ENCODE measurements around the gene AHNAK2.
A peak's percentile ranks its signal among the peaks of the same experiment; 100 is the strongest.
"Not testable (repeated sequence)": the region's sequence is repeated elsewhere in the genome, so short reads cannot be mapped to it uniquely, and the experiment has no call there.

Gene AHNAK2

DNA sequence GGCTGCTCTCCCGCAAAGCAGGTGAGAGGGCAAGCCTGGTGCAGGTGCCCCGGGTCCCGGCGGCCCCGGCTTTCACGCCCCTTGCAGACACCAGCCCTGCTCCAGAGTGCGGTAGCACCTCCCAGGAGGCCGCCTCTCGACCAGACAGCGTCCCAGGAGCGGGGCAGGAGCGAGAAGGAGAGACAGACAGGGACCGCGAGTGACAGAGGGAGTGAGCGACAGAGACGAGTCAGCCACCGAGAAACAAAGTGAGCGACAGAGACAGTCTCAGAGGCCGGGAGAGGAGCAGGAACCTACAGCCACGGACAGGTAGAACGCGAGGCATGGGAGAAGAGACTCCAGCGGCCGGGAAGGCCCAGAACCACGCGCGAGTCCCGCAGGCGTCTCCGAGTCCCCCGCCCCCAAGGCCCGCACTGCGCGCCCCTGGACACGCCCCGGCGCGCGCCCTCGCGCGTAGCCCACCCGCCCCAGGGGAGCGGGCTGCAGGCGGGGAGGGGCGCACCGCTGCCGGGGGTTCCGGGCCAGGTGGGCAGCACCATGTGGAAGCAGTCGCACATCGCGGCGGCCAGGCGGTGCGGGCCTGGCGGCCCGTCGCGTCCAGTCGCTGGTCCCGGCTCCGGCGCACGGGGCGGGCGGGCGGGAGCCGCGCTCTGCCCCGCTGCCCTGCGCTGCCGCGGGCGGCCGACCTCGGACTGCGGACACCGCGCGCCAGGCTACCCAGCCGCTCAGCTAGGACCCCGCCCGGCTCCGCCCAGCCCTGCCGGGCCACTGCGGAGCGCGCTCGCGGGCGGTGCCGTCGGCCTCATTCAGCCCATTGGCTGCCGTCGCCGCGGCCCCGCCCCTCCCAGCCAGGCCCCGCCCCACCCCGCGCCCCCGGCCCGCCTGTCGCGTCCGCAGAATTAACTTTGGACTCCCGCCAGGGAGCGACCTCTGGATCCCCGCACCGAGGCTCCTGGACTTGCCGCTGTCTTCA lies at the start of gene AHNAK2:
Gene AHNAK2 (minus strand): TSS at position 694 of the 973 bp plus-strand sequence. CDS start 137 bp downstream, at position 557.
- H3K36me3 ChIP-seq (ENCODE audit: control insufficient read depth, insufficient read depth, low read length) = no peaks in the 10 kb centered on the region
- H3K4me3 ChIP-seq (ENCODE audit: low read depth, low read length) = peak within 1 kb of the TSS; percentile 71
- peaks cover 31% of the 10 kb centered on the region; the same call in 1 of the 2 replicates for H3K4me1 ChIP-seq (ENCODE audit: control insufficient read depth, insufficient read depth, low read length)
- no peaks in the 10 kb centered on the region for H3K9me3 ChIP-seq (ENCODE audit: control insufficient read depth, insufficient read depth, low read depth, low read length)
- peaks cover 45% of the 10 kb centered on the region for H3K27me3 ChIP-seq (ENCODE audit: control insufficient read depth, insufficient read depth, low read length)
- peak within 1 kb of the TSS; percentile 21 for H3K9ac ChIP-seq (ENCODE audit: low read length)
- no peak within 1 kb of the TSS for H3K27ac ChIP-seq (ENCODE audit: low read depth, low read length)

DNA sequence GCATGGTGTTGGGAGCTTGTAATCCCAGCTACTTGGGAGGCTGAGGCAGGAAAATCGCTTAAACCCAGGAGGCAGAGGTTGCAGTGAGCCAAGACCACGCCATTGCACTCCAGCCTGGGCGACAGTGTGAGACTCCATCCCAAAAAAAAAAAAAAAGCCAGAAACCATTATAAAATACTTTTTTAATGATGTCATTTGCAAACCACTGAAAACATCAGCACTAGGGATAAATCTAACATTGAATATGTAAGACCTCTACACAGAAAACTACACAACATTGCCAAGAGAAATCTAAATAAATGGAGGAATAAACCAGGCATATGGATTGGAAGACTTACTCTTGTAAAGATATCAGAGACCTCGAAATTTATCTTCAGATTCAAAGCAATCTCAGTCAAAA lies 49.5 kb upstream of the AHNAK2 start:
- H3K4me3 ChIP-seq (ENCODE audit: low read depth, low read length); H3K9ac ChIP-seq (ENCODE audit: low read length); H3K27me3 ChIP-seq (ENCODE audit: control insufficient read depth, insufficient read depth, low read length); H3K4me1 ChIP-seq (ENCODE audit: control insufficient read depth, insufficient read depth, low read length); H3K9me3 ChIP-seq (ENCODE audit: control insufficient read depth, insufficient read depth, low read depth, low read length); H3K27ac ChIP-seq (ENCODE audit: low read depth, low read length); H3K36me3 ChIP-seq (ENCODE audit: control insufficient read depth, insufficient read depth, low read length): not testable (repeated sequence)

DNA sequence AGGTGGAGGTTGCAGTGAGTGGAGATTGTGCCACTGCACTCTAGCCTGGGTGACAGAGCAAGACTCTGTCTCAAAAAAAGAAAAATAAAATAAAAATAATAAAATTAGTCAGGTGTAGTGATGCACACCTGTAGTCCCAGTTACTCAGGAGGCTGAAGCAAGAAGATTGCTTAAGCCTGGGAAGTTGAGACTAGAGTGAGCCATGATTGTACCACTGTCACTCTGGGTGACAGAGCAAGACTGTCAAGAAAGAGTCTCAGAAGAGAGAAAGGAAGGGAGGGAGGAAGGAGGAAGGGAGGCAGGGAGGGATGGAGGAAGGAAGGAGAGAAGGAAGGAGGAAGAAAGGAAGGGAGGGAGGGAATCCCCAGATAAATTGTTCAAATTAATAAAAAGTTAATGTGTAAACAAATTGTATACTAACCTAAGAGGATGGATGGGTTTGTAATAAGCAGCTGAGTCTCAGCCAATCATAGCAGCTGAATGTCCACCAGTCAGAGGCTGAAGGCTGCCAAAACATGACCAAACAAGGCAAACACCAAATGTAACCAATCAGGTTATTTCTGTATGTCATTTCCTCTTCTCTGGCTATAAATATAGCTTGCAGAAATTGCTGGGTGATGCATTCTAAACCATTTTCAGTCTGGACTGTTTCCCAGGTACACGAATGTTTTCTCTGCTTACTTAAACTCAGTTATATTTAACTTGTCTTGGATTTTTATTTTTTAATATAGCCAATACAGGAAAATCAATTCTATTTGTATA lies 48.8 kb upstream of the AHNAK2 start:
- H3K9me3 ChIP-seq (ENCODE audit: control insufficient read depth, insufficient read depth, low read depth, low read length) = no peaks in the 10 kb centered on the region
- no peak overlapping the region for H3K27ac ChIP-seq (ENCODE audit: low read depth, low read length)

DNA sequence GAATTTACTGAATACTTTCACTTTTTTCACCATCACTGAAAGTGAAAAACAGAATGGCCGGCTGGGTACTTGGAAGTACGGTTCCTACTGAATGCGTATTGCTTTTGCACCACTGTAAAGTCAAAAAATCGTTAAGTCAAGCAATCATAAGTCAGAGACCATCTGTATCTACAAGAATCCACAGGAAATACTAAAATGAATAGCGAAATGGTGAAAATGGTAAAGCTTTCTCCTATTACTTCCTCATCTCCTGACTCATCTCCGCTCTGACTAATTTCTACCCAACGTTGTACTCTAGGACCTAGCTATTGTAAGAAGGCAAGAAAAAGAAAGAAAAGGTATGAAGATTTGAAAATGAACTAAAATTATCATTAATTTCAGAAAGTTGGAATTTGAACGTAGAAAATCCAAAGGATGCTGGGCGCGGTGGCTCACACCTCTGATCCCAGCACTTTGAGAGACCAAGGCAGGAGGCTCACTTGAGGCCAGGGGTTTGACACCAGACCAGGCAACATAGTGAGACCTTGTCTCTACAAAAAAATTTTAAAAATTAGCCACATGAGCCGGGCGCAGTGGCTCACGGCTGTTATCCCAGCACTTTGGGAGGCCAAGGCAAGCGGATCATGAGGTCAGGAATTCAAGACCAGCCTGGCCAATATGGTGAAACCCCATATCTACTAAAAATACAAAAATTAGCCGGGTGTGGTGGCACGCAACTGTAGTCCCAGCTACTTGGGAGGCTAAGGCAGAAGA lies 48.0 kb upstream of the AHNAK2 start:
- Histone ChIP-seq H3K27me3 (ENCODE audit: control insufficient read depth, insufficient read depth, low read length) (0 out of 2 replicates have a peak, but pooled peaks cover 5% of the 10 kb centered on the region), H3K36me3 (ENCODE audit: control insufficient read depth, insufficient read depth, low read length) (no peaks in the 10 kb centered on the region), H3K9me3 (ENCODE audit: control insufficient read depth, insufficient read depth, low read depth, low read length) (no peaks in the 10 kb centered on the region), H3K9ac (ENCODE audit: low read length) (no peak overlapping the region), H3K4me1 (ENCODE audit: control insufficient read depth, insufficient read depth, low read length) (no peaks in the 10 kb centered on the region), H3K4me3 (ENCODE audit: low read depth, low read length) (no peak overlapping the region), H3K27ac (ENCODE audit: low read depth, low read length) (no peak overlapping the region)

More for the DNA sequence above, 48.8 kb upstream of the AHNAK2 start:
- Histone ChIP-seq H3K4me1 (ENCODE audit: control insufficient read depth, insufficient read depth, low read length) (no peaks in the 10 kb centered on the region), H3K9ac (ENCODE audit: low read length) (no peak overlapping the region), H3K4me3 (ENCODE audit: low read depth, low read length) (no peak overlapping the region), H3K27me3 (ENCODE audit: control insufficient read depth, insufficient read depth, low read length) (0 out of 2 replicates have a peak, but pooled peaks cover 5% of the 10 kb centered on the region), H3K36me3 (ENCODE audit: control insufficient read depth, insufficient read depth, low read length) (no peaks in the 10 kb centered on the region)

DNA sequence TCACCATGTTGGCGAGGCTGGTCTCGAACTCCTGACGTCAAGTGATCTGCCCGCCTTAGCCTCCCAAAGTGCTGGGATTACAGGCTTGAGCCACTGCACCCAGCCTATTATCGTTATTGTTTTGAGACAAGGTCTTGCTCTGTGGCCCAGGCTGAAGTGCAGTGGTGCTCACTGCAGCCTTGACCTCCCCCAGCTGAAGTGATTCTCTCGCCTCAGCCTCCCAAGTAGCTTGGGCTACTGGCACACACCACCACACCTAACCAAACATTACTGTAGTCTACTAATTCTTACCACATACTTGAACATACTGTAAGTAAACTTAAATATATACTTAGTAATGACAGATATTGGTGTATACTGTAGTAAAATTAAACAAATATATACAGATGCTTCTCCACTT lies 47.3 kb upstream of the AHNAK2 start:
- H3K4me3 ChIP-seq (ENCODE audit: low read depth, low read length) = no peak overlapping the region
- no peaks in the 10 kb centered on the region for H3K9me3 ChIP-seq (ENCODE audit: control insufficient read depth, insufficient read depth, low read depth, low read length)
- no peaks in the 10 kb centered on the region for H3K4me1 ChIP-seq (ENCODE audit: control insufficient read depth, insufficient read depth, low read length)
- 0 out of 2 replicates have a peak, but pooled peaks cover 2% of the 10 kb centered on the region for H3K27me3 ChIP-seq (ENCODE audit: control insufficient read depth, insufficient read depth, low read length)
- H3K9ac ChIP-seq (ENCODE audit: low read length) = no peak overlapping the region
- no peak overlapping the region for H3K27ac ChIP-seq (ENCODE audit: low read depth, low read length)
- H3K36me3 ChIP-seq (ENCODE audit: control insufficient read depth, insufficient read depth, low read length) = no peaks in the 10 kb centered on the region

DNA sequence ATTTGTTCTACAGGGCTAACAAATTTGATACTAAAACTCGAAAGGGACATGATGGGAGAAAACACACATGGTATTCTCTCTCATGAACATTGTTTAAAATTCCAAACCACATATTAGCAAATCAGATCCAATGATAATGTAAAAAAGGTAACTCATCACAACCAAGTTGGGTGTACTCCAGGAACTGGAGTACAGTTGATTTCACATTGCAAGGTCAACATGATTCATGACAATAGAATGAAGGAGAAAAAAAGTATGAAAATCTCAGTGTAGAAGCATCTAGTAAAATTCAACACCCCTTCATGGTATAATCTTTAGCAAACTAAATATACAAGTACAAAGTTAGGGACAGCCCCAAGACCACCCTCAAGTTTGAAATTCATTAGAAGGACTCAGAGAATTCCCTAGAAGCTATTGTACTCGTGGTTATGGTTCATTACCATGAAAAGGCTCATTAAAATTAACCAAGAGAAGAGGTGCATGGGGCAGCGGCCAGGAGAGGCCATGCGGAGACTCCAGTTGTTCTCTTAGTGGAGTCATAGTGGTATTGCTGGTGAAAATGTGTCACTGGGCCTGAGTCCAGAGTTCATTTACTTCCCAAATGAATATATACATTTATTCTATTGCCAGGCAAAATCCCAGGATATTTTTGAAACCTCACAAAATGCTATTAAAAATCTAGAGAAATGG lies 45.8 kb upstream of the AHNAK2 start:
- H3K27ac ChIP-seq (ENCODE audit: low read depth, low read length) = no peak overlapping the region

DNA sequence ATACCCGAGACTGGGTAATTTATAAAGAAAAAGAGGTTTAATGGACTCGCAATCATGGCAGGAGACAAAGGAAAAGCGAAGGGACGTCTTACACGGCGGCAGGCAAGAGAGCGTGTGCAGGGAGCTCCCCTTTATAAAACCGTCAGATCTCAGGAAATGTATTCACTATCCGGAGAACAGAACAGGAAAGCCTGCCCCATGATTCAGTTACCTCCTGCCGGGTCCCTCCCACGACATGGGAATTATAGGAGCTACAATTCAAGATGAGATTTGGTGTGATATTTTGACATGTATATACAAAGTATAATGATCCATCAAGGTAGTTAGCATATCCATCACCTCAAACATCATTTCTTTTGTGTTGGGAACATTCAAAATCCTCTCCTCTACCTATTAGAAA lies 45.0 kb upstream of the AHNAK2 start:
- Histone ChIP-seq H3K4me3 (ENCODE audit: low read depth, low read length) (no peak overlapping the region), H3K9me3 (ENCODE audit: control insufficient read depth, insufficient read depth, low read depth, low read length) (no peaks in the 10 kb centered on the region), H3K9ac (ENCODE audit: low read length) (no peak overlapping the region), H3K4me1 (ENCODE audit: control insufficient read depth, insufficient read depth, low read length) (peaks cover 10% of the 10 kb centered on the region), H3K27me3 (ENCODE audit: control insufficient read depth, insufficient read depth, low read length) (no peaks in the 10 kb centered on the region), H3K27ac (ENCODE audit: low read depth, low read length) (no peak overlapping the region), H3K36me3 (ENCODE audit: control insufficient read depth, insufficient read depth, low read length) (peaks cover 4% of the 10 kb centered on the region; the same call in 1 of the 2 replicates)

More for the DNA sequence above, 45.8 kb upstream of the AHNAK2 start:
- Histone ChIP-seq H3K27me3 (ENCODE audit: control insufficient read depth, insufficient read depth, low read length) (0 out of 2 replicates have a peak, but pooled peaks cover 2% of the 10 kb centered on the region), H3K36me3 (ENCODE audit: control insufficient read depth, insufficient read depth, low read length) (peaks cover 4% of the 10 kb centered on the region; the same call in 1 of the 2 replicates), H3K9me3 (ENCODE audit: control insufficient read depth, insufficient read depth, low read depth, low read length) (no peaks in the 10 kb centered on the region), H3K9ac (ENCODE audit: low read length) (no peak overlapping the region), H3K4me3 (ENCODE audit: low read depth, low read length) (no peak overlapping the region), H3K4me1 (ENCODE audit: control insufficient read depth, insufficient read depth, low read length) (peaks cover 6% of the 10 kb centered on the region)

DNA sequence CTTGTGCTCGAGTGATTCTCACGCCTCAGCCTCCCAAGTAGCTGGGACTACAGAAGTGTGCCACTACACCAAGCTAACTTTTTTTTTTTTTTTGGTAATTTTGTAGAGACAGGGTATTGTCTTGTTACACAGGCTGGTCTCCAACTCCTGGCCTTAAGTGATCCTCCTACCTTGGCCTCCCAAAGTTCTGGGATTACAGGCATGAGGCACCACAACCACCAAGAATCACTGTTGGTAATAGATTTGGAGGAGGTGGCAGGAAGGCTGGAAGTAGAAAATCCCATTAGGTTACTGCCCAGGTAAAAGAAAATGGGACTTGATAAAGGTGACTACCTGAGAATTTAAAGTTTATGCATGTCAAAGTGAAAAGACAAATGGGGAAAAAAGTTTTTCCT lies 44.1 kb upstream of the AHNAK2 start:
- H3K4me3 ChIP-seq (ENCODE audit: low read depth, low read length) = peak overlapping the region; percentile 65
- H3K9me3 ChIP-seq (ENCODE audit: control insufficient read depth, insufficient read depth, low read depth, low read length) = no peaks in the 10 kb centered on the region
- H3K9ac ChIP-seq (ENCODE audit: low read length) = no peak overlapping the region
- H3K27ac ChIP-seq (ENCODE audit: low read depth, low read length) = no peak overlapping the region
- no peaks in the 10 kb centered on the region for H3K27me3 ChIP-seq (ENCODE audit: control insufficient read depth, insufficient read depth, low read length)
- H3K36me3 ChIP-seq (ENCODE audit: control insufficient read depth, insufficient read depth, low read length) = peaks cover 4% of the 10 kb centered on the region; the same call in 1 of the 2 replicates
- peaks cover 15% of the 10 kb centered on the region for H3K4me1 ChIP-seq (ENCODE audit: control insufficient read depth, insufficient read depth, low read length)

DNA sequence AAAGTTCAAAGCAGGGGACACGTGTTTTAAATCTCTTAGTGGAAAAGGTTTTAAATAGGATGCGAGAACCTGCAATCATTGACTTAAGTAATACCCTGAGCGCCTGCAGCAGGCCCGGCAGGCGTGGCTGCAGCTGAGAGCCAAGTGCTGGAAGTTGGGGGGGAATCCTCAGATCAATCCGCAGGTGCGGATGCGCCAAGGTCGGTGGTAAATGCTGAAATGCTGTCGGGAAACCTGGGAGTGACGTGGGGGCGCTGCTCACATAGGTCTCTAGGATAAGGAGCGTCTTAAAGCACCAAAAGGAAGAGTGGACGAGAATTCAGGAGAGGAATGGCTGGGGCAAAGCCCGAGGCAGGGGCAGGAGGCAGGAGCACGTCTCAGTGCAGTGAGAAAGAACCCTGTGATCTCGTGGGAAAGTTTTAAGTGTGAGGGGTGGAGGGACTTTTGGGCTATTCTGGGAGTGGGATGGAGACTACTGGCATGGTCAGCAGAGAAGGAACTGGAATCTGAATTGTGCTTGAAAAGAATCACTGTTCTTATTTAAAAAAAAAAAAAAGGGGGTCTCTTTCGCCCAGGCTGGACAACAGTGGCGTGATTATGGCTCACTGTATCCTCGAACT lies 43.6 kb upstream of the AHNAK2 start:
- H3K4me1 ChIP-seq (ENCODE audit: control insufficient read depth, insufficient read depth, low read length) = peaks cover 16% of the 10 kb centered on the region
- peak overlapping the region; percentile 73 for H3K27ac ChIP-seq (ENCODE audit: low read depth, low read length)
- no peaks in the 10 kb centered on the region for H3K27me3 ChIP-seq (ENCODE audit: control insufficient read depth, insufficient read depth, low read length)
- peaks cover 5% of the 10 kb centered on the region; the same call in 1 of the 2 replicates for H3K36me3 ChIP-seq (ENCODE audit: control insufficient read depth, insufficient read depth, low read length)
- H3K4me3 ChIP-seq (ENCODE audit: low read depth, low read length) = peak overlapping the region; percentile 65
- H3K9ac ChIP-seq (ENCODE audit: low read length) = peak overlapping the region; percentile 84
- no peaks in the 10 kb centered on the region for H3K9me3 ChIP-seq (ENCODE audit: control insufficient read depth, insufficient read depth, low read depth, low read length)

Data from HUES6 (cell line).